Measurements from ENCODE around the gene VAMP2. TPM values are rescaled to one million over a fixed set of nuclear protein-coding genes. Genes with fewer than 3 reads are reported as not detected.

VAMP2 gene
- total RNA-seq, 1 donor from 2014 or later = 77.0 TPM

DNA sequence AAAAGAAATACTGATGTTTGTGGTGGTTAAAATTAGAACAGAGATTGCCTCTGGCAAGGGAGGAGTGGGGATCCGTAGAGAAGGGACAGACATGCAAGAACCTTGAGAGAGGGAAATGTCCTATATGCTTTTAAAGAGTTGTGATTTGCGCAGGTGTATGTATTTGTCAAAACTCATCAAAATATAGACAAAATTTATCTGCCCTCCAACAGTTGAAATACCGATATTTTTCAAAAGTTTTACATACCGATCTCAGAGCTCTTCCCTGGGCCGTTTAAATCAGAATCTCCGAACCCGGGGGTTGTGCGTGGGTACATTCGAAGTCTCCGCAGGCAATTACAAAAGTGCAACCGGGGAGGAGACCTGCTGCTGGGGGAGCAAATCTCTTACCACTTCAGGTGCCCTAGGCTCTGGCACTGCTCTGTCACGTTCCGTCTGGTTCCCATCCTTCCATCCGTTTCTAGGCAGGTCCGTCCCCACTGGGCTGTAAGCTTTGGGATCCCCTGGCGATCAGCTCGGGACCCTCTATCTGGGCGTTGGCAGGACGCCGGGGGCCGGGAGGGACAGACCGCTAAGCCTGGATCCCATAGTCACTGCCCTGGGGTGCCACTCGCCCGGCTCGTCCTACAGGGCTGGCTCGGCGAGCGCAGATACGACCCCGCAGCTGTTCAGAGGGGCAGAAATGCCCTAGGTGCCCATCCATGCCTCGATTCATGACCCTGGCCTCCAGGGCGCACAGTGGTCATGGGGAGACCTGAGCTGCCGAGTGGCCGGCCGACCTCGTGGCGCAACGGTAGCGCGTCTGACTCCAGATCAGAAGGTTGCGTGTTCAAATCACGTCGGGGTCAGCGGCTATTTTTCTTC, 23.1 kb upstream of the VAMP2 start:
- Histone ChIP-seq H3K4me1 (peaks cover 34% of the 10 kb centered on the region), H3K27ac (peak overlapping the region; percentile 98), H3K9me3 (no peaks in the 10 kb centered on the region), H3K36me3 (no peaks in the 10 kb centered on the region), H3K27me3 (ENCODE audit: low read depth) (no peaks in the 10 kb centered on the region), H3K4me3 (peak overlapping the region; percentile 97)
- ATAC-seq = peak; percentile 51 to 66
- intact Hi-C loops (cut with DNase I) = no loop called here
- TF ChIP-seq, protein P1, sequence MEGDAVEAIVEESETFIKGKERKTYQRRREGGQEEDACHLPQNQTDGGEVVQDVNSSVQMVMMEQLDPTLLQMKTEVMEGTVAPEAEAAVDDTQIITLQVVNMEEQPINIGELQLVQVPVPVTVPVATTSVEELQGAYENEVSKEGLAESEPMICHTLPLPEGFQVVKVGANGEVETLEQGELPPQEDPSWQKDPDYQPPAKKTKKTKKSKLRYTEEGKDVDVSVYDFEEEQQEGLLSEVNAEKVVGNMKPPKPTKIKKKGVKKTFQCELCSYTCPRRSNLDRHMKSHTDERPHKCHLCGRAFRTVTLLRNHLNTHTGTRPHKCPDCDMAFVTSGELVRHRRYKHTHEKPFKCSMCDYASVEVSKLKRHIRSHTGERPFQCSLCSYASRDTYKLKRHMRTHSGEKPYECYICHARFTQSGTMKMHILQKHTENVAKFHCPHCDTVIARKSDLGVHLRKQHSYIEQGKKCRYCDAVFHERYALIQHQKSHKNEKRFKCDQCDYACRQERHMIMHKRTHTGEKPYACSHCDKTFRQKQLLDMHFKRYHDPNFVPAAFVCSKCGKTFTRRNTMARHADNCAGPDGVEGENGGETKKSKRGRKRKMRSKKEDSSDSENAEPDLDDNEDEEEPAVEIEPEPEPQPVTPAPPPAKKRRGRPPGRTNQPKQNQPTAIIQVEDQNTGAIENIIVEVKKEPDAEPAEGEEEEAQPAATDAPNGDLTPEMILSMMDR (IDR thresholded peaks at IDR 0.05) = no peak
- peak; percentile 88 for DNase-seq

DNA sequence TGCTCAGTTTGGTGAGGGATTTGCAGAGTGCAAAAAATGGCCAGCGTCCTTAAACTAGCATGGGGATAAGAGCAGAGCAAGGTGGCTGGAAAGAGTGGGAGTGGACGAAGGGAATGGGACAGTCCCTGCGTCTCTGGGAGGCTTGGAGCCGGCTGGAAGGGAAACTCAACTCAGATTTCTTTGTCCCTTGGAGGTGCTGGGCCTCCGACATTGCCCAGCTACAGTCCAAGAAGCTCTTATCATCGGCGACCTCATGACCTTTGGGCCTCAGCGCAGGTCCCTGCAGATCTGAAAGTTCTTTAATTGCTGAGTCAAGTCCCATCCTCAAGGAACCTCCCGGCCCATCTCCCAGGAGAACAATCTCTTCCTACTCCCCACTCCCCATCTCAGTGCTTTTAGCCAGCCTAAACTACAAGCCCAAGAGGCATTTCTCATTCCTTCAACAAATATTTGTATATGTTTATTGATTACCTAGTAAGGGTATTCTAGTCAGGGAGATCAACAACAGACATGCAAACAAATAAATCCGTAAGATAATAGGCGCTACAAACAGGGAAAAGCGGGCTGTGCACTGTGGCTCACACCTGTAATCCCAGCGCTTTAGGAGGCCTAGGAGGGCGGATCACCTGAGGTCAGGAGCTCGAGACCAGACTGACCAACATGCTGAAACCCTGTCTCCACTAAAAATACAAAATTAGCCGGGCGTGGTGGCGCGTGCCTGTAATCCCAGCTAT, 14.4 kb upstream of the VAMP2 start:
- H3K9me3 ChIP-seq = no peaks in the 10 kb centered on the region
- peak; percentile 41 for DNase-seq
- peak overlapping the region; percentile 86 for H3K27ac ChIP-seq
- no peaks in the 10 kb centered on the region for H3K27me3 ChIP-seq (ENCODE audit: low read depth)
- H3K4me3 ChIP-seq = peak overlapping the region; percentile 87
- no peaks in the 10 kb centered on the region for H3K36me3 ChIP-seq
- no peak for ATAC-seq
- H3K4me1 ChIP-seq = peaks cover 37% of the 10 kb centered on the region
- intact Hi-C loops (cut with DNase I) = no loop called here
- TF ChIP-seq, protein P1 (IDR thresholded peaks at IDR 0.05) = no peak

- Histone ChIP-seq H3K4me1 (peaks cover 37% of the 10 kb centered on the region), H3K4me3 (peak within 1 kb of the TSS; percentile 87), H3K27ac (peak within 1 kb of the TSS; percentile 86), H3K9me3 (no peaks in the 10 kb centered on the region), H3K27me3 (ENCODE audit: low read depth) (no peaks in the 10 kb centered on the region), H3K36me3 (no peaks in the 10 kb centered on the region)
- peak; percentile 86 to 88 for ATAC-seq
- intact Hi-C loops (cut with DNase I) = no loop called here
- DNase-seq = peak; percentile 92
- TF ChIP-seq, protein P1 (IDR thresholded peaks at IDR 0.05) = peak; percentile 6
These were observed 13.6 kb upstream of the VAMP2 start, which contains the start of gene TMEM107 for GRCh38 chr17:8176197-8176940. Gene TMEM107, minus strand, starts transcription at chr17:8176380. Its CDS starts 94 bp downstream, at chr17:8176286.

- TF ChIP-seq, protein P1 (IDR thresholded peaks at IDR 0.05) = no peak
- Histone ChIP-seq H3K27me3 (ENCODE audit: low read depth) (no peaks in the 10 kb centered on the region), H3K27ac (peak overlapping the region; percentile 86), H3K4me3 (peak overlapping the region; percentile 87), H3K36me3 (no peaks in the 10 kb centered on the region), H3K4me1 (peaks cover 37% of the 10 kb centered on the region), H3K9me3 (no peaks in the 10 kb centered on the region)
- ATAC-seq = peak; percentile 5 to 7
- intact Hi-C loops (cut with DNase I) = no loop called here
- peak; percentile 50 for DNase-seq
These were observed 13.0 kb upstream of the VAMP2 start for GRCh38 chr17:8175795-8176196.

- Histone ChIP-seq H3K9me3 (no peaks in the 10 kb centered on the region), H3K27ac (peak overlapping the region; percentile 96), H3K36me3 (no peaks in the 10 kb centered on the region), H3K27me3 (ENCODE audit: low read depth) (no peaks in the 10 kb centered on the region), H3K4me1 (peaks cover 37% of the 10 kb centered on the region), H3K4me3 (peak overlapping the region; percentile 47)
- ATAC-seq = no peak
- intact Hi-C loops (cut with DNase I) = no loop called here
- DNase-seq = no peak
- TF ChIP-seq, protein P1 (IDR thresholded peaks at IDR 0.05) = no peak
These were observed 11.1 kb upstream of the VAMP2 start for GRCh38 chr17:8173871-8174322.
